Neutrophil (primary cell): ENCODE measurements around the gene ARL16.

Source experiments
- H3K27ac ChIP-seq: fragments of 200-600 bp; sonication (generic); 2 replicates; pipeline ENCODE4 v1.5.1; 2016; ENCODE audit warnings: mild to moderate bottlenecking, moderate library complexity
- H3K27me3 ChIP-seq: fragments of 200-600 bp; sonication (generic); 2 replicates; pipeline ENCODE4 v1.6.0; 2016; ENCODE audit warnings: mild to moderate bottlenecking
- H3K36me3 ChIP-seq: fragments of 200-600 bp; sonication (generic); 2 replicates; pipeline ENCODE4 v1.5.1; 2017
- H3K4me1 ChIP-seq, 2 experiments: fragments of 200-600 bp in 1 of 2; sonication (generic) in 1 of 2; 1 replicate in 1 of 2; 2 replicates in 1 of 2; pipeline versions ENCODE4 v1.5.1 to v1.6.1; 2013 to 2016; ENCODE audit warnings: low read depth in 1 of 2, low read length in 1 of 2, mild to moderate bottlenecking in 1 of 2, moderate library complexity in 1 of 2; ENCODE audit not compliant: control insufficient read depth in 1 of 2, insufficient read depth in 1 of 2
- H3K4me3 ChIP-seq, 2 experiments: fragments of 200-600 bp in 1 of 2; sonication (generic) in 1 of 2; 1 replicate in 1 of 2; 2 replicates in 1 of 2; pipeline ENCODE4 v1.5.1; 2013 to 2016; ENCODE audit warnings: low read depth in 1 of 2, low read length in 1 of 2, mild to moderate bottlenecking in 1 of 2, moderate library complexity in 1 of 2
- H3K9me3 ChIP-seq: fragments of 200-600 bp; sonication (generic); 2 replicates; pipeline ENCODE4 v1.5.1; 2016
- CTCF ChIP-seq: fragments of 200-600 bp; sonication (generic); IDR thresholded peaks from 2 replicates; pipeline ENCODE4 v1.5.1; 2016; ENCODE audit warnings: antibody characterized with exemption

ARL16 gene

GRCh38 chr17:81644496-81644895 lies 39.1 kb downstream of the ARL16 start:
- no peak overlapping the region for H3K27ac ChIP-seq
- no peaks in the 10 kb centered on the region for H3K4me1 ChIP-seq
- H3K4me3 ChIP-seq = no peak overlapping the region
- no peak for TF ChIP-seq CTCF
- peaks cover 7% of the 10 kb centered on the region for H3K9me3 ChIP-seq
- H3K27me3 ChIP-seq = peaks cover 41% of the 10 kb centered on the region
- H3K36me3 ChIP-seq = no peaks in the 10 kb centered on the region

GRCh38 chr17:81641825-81642489 lies 41.6 kb downstream of the ARL16 start:
- peaks cover 5 to 6% of the 10 kb centered on the region in 2 experiments for H3K4me1 ChIP-seq

GRCh38 chr17:81640011-81640410 lies 43.6 kb downstream of the ARL16 start:
- Histone ChIP-seq H3K27me3 (peaks cover 4% of the 10 kb centered on the region), H3K27ac (no peak overlapping the region), H3K36me3 (no peaks in the 10 kb centered on the region), H3K4me3 (no peak overlapping the region), H3K4me1 (peaks cover 18 to 19% of the 10 kb centered on the region in 2 experiments), H3K9me3 (no peaks in the 10 kb centered on the region)
- no peak for TF ChIP-seq CTCF

More at GRCh38 chr17:81641825-81642489, 41.6 kb downstream of the ARL16 start:
- H3K4me3 ChIP-seq = no peak overlapping the region
- H3K36me3 ChIP-seq = no peaks in the 10 kb centered on the region
- H3K9me3 ChIP-seq = no peaks in the 10 kb centered on the region
- no peak overlapping the region for H3K27ac ChIP-seq
- H3K27me3 ChIP-seq = peaks cover 19% of the 10 kb centered on the region
- no peak for TF ChIP-seq CTCF

- H3K27me3 ChIP-seq = peaks cover 4% of the 10 kb centered on the region
- no peaks in the 10 kb centered on the region for H3K36me3 ChIP-seq
- peaks cover 19 to 21% of the 10 kb centered on the region in 2 experiments for H3K4me1 ChIP-seq
- no peak overlapping the region for H3K4me3 ChIP-seq
- H3K9me3 ChIP-seq = no peaks in the 10 kb centered on the region
- H3K27ac ChIP-seq = no peak overlapping the region
- TF ChIP-seq CTCF = no peak
Observed at GRCh38 chr17:81638683-81639082, 44.9 kb downstream of the ARL16 start.

GRCh38 chr17:81636505-81637288 lies 46.9 kb downstream of the ARL16 start, which contains the start of the genes NPLOC4 and TSPAN10:
Gene NPLOC4 (minus strand): TSS chr17:81637112. CDS start chr17:81636930, 182 bp downstream.
Gene TSPAN10 (plus strand): TSS chr17:81637196. CDS start chr17:81642413, 5,217 bp downstream.
- peaks cover 4% of the 10 kb centered on the region for H3K27me3 ChIP-seq
- no peaks in the 10 kb centered on the region for H3K9me3 ChIP-seq
- no peak for TF ChIP-seq CTCF
- peaks cover 19 to 21% of the 10 kb centered on the region in 2 experiments for H3K4me1 ChIP-seq
- H3K36me3 ChIP-seq = no peaks in the 10 kb centered on the region
- peak within 1 kb of the TSS; percentile 68 to 78 for H3K4me3 ChIP-seq
- peak within 1 kb of the TSS; percentile 90 for H3K27ac ChIP-seq
